GM06990 (cell line): ENCODE measurements around the gene CANT1.

Experiments used
- DNase-seq: peaks from one replicate; pipeline ENCODE4 v3.0.0-alpha.2; 2011; ENCODE audit not compliant: insufficient read length; ENCODE audit errors: extremely low read depth
- H3K27me3 ChIP-seq: replicated peaks from 2 replicates; pipeline ENCODE4 v1.6.0; 2011; ENCODE audit warnings: low read length; ENCODE audit not compliant: control insufficient read depth, insufficient read depth
- H3K36me3 ChIP-seq: 2 replicates; pipeline ENCODE4 v1.5.1; 2011; ENCODE audit warnings: low read length; ENCODE audit not compliant: control insufficient read depth, insufficient read depth
- H3K4me3 ChIP-seq: replicated peaks from 2 replicates; pipeline ENCODE4 v1.5.1; 2011; ENCODE audit warnings: low read depth, mild to moderate bottlenecking, control low read depth, low read length
- TF ChIP-seq, protein P1 (sequence below): IDR thresholded peaks from 2 replicates; pipeline ENCODE4 v1.5.1; 2011; ENCODE audit warnings: low read length, control low read depth, mild to moderate bottlenecking, inconsistent platforms; ENCODE audit not compliant: insufficient read depth, poor library complexity, severe bottlenecking

Gene CANT1

DNA sequence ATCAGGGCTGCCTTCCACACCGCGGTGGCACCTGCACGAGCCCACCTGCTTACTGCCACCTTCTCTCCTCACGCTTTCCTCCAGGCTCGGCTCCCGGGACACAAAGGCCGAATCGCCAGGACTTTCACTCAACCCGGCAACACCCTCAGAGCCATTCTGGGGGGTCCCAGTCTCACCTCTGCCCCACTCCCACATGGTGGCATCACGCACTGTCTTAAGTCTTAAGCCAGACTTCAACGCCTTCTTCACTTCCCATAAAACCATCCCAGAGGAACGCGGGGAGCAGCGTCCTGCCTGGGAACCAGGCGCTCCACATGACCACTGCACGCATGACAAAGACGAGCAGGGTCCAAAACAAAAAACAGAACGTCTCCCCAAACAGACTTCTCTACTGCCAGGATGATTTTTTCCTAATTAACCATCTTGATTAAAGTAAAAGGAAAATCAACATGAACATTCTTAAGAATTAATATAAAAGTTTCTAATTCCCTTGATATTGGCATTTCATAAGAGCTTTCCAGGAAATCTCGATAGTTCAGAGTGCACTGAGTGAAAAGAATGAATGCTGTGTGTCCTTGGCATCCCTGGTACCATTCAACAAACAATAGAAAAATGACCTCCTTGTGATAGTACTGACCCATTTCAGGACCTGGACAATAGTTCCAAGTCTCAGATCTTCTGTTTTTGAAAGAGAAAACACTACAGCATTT is 2.6 kb downstream of the CANT1 start:
- no peaks in the 10 kb centered on the region for H3K27me3 ChIP-seq
- no peak overlapping the region for H3K4me3 ChIP-seq
- DNase-seq: no peak
- TF ChIP-seq, protein P1, sequence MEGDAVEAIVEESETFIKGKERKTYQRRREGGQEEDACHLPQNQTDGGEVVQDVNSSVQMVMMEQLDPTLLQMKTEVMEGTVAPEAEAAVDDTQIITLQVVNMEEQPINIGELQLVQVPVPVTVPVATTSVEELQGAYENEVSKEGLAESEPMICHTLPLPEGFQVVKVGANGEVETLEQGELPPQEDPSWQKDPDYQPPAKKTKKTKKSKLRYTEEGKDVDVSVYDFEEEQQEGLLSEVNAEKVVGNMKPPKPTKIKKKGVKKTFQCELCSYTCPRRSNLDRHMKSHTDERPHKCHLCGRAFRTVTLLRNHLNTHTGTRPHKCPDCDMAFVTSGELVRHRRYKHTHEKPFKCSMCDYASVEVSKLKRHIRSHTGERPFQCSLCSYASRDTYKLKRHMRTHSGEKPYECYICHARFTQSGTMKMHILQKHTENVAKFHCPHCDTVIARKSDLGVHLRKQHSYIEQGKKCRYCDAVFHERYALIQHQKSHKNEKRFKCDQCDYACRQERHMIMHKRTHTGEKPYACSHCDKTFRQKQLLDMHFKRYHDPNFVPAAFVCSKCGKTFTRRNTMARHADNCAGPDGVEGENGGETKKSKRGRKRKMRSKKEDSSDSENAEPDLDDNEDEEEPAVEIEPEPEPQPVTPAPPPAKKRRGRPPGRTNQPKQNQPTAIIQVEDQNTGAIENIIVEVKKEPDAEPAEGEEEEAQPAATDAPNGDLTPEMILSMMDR: no peak
- peaks cover 8% of the 10 kb centered on the region for H3K36me3 ChIP-seq

DNA sequence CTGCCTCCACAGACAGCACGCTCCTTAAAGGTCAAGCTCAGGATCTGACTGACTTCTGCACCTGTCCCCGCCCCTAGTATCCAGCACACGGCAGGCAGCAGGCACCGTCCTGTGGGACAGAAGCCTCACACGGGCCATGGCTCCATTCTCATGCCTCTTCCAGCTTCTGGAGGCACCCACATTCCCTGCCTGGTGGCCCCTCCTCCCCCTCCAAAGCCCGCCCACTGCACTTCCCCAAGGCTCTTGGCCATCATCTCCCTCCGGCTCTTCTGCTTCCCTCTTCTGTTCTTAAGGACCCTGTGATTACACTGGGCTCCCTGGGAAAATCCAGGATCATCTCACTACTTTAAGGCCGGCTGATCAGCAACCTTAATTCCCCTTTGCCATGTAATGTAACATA is 3.5 kb downstream of the CANT1 start:
- no peak overlapping the region for H3K4me3 ChIP-seq

DNA sequence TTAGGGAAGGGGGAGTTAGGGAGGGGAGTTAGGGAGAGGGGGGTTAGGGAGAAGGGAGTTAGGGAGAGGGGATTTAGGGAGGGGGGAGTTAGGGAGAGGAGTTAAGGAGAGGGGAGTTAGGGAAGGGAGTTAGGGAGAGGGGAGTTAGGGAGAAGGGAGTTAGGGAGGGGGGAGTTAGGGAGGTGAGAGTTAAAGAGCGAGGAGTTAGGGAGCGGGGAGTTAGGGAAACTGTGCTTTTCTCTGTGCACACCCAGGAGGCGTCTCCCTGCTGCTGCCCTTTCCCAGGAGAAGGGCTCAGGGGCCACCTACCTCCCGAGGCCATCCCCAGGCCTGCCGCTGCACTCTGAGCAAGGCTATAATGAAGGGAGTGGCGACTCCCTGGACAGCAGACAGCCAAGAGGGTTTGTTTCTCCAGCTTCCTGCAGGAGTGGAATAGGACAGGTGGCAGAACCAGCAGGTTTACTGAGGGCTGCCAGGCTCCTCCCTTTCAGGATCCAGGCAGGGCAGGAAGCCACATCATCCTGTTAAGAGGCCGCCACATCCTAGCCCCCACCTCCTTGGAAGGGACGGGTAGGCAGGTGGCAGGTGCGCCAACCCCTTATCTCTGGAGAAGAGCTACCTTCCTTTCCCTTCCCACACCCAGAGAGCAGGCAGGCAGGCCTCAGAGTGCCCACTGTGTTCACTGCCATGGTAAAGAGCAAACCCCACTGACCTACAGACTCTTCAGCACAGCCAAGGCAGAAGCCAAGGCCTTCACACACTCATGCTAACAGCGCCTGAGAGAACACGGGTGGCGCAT is 4.3 kb downstream of the CANT1 start:
- H3K27me3 ChIP-seq: no peaks in the 10 kb centered on the region
- no peak for DNase-seq
- TF ChIP-seq, protein P1: no peak
- no peak overlapping the region for H3K4me3 ChIP-seq
- H3K36me3 ChIP-seq: peaks cover 10% of the 10 kb centered on the region

More for the DNA sequence above, 3.5 kb downstream of the CANT1 start:
- no peaks in the 10 kb centered on the region for H3K27me3 ChIP-seq
- TF ChIP-seq, protein P1: no peak
- H3K36me3 ChIP-seq: peaks cover 8% of the 10 kb centered on the region
- no peak for DNase-seq

DNA sequence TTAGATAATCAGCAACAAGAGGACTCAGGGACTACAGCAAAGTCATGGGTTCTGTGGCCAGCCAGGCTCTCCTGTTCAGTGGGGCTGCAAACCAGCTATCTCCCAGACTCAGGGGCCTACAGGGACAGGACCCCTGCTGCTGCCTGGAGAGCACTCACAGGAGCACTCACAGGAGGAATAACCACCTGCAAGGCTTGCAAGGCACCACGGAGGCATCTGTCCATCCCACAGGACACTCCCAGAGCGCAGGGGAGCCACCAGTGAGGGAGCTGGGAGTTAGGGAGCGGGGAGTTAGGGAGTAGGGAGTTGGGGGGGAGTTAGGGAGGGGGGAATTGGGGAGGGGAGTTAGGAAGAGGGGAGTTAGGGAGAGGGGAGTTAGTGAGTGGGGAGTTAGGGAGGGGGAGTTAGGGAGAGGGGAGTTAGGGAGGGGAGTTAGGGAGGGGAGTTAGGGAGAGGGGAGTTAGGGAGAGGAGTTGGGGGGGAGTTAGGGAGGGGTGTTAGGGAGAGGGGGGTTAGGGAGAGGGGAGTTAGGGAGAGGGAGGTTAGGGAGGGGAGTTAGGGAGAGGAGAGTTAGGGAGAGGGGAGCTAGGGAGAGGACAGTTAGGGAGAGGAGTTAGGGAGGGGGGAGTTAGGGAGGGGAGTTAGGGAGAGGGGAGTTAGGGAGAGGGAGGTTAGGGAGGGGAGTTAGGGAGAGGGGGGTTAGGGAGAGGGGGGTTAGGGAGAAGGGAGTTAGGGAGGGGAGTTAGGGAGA is 5.7 kb downstream of the CANT1 start:
- DNase-seq: no peak
- no peak overlapping the region for H3K4me3 ChIP-seq
- TF ChIP-seq, protein P1: no peak
- H3K36me3 ChIP-seq: peaks cover 13% of the 10 kb centered on the region
- no peaks in the 10 kb centered on the region for H3K27me3 ChIP-seq

DNA sequence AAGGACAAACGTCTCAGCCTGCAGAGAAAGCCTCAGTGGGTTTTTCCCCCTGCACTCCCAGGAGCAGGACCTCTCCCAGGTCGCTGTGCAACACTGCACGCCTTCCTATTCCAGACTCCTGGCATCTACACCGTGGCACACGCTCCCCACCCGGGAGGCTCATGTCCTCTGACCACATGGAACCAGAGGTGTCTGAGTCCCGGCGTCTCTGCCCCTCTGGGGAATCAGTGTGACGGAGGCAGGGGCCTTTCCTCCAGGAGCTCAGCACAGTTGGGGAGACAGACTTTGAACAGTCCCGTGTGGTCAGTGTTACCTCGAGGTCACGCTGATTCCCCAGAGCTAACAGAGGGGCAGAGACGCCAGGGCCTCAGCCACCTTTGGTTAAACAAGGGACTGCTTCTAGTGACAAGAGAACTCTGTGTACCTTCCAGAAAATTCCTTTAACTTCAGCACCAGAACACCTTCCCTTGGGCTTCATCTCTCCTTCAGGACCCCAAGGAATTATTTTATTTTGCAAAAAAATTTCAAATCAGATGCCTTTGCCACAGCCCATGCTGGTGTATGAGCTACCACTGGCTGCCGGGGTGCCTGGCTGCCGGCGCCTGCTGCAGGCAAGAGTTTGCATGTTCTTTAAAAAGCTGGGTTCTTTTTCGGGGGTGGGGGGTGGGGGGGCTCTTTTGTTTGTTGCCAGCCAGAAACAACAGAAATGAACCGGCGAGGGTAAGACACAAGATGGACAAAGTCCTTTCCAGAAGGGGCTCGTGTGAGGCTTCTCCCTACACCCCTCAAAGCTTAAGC is 6.6 kb downstream of the CANT1 start:
- H3K36me3 ChIP-seq: peaks cover 16% of the 10 kb centered on the region
- H3K4me3 ChIP-seq: no peak overlapping the region
- H3K27me3 ChIP-seq: no peaks in the 10 kb centered on the region
- no peak for DNase-seq
- TF ChIP-seq, protein P1: no peak
